Tibial artery (tissue), 4 donors: ENCODE data around the gene CFAP161.

ENCODE experiments used
- DNase-seq, 2 donors: peaks; one replicate each; pipeline ENCODE4 v3.0.0-alpha.2; 2019
- H3K27ac ChIP-seq, 2 donors: fragments of 200-600 bp; sonication (generic) in 1 of 2; 1 replicate in 1 of 2; 2 replicates in 1 of 2; pipeline ENCODE4 v1.5.1; 2018 to 2019; ENCODE audit warnings: mild to moderate bottlenecking in 1 of 2
- H3K27me3 ChIP-seq, 2 donors: fragments of 200-600 bp; sonication (generic) in 1 of 2; one replicate each; pipeline versions ENCODE4 v1.5.1 to v1.6.0; 2016 to 2019
- H3K36me3 ChIP-seq, 3 donors: fragments of 200-600 bp; sonication (generic) in 2 of 3; one replicate each; pipeline ENCODE4 v1.5.1; 2016 to 2019; ENCODE audit warnings: mild to moderate bottlenecking in 2 of 3
- H3K4me1 ChIP-seq, 4 donors: fragments of 200-600 bp; sonication (generic) in 2 of 4; 1 replicate in 3 of 4; 2 replicates in 1 of 4; pipeline ENCODE4 v1.5.1; 2016 to 2019
- H3K4me3 ChIP-seq, 2 donors: fragments of 200-600 bp; sonication (generic) in 1 of 2; 1 replicate in 1 of 2; 2 replicates in 1 of 2; pipeline ENCODE4 v1.5.1; 2018 to 2019; ENCODE audit warnings: mild to moderate bottlenecking in 2 of 2
- H3K9me3 ChIP-seq, 3 donors: fragments of 200-600 bp; sonication (generic) in 1 of 3; one replicate each; pipeline ENCODE4 v1.5.1; 2016 to 2019
- CTCF ChIP-seq, 2 experiments: fragments of 200-600 bp in 1 of 2; fragments of 450-650 bp in 1 of 2; IDR thresholded peaks; one replicate each; pipeline ENCODE4 v1.5.1; 2017 to 2019; ENCODE audit warnings: antibody characterized with exemption in 2 of 2, mild to moderate bottlenecking in 1 of 2, moderate library complexity in 1 of 2
- intact Hi-C: fragments of 100-400 bp; cut with DNase I; formaldehyde crosslinking; loops from one replicate; pipeline ENCODE4 v1.15.0; 2023; ENCODE audit warnings: low total_unique reads

The CFAP161 gene

GRCh38 chr15:81190922-81191507 is 56.9 kb downstream of the CFAP161 start:
- Histone ChIP-seq H3K4me1 (peaks cover 0 to 24% (median 3%) of the 10 kb centered on the region in 4 donors), H3K27ac (peak overlapping the region; percentile 42 to 59), H3K4me3 (no peak overlapping the region), H3K27me3 (no peaks in the 10 kb centered on the region), H3K36me3 (no peaks in the 10 kb centered on the region), H3K9me3 (no peaks in the 10 kb centered on the region)
- intact Hi-C loops = no loop called here
- TF ChIP-seq CTCF (IDR thresholded peaks at IDR 0.05) = no peak
- DNase-seq = no peak

GRCh38 chr15:81191701-81192100 is 57.6 kb downstream of the CFAP161 start:
- Histone ChIP-seq H3K27ac (peak overlapping the region; percentile 41 to 42), H3K4me3 (no peak overlapping the region), H3K36me3 (no peaks in the 10 kb centered on the region), H3K4me1 (peaks cover 0 to 24% (median 3%) of the 10 kb centered on the region in 4 donors), H3K27me3 (no peaks in the 10 kb centered on the region), H3K9me3 (no peaks in the 10 kb centered on the region)
- TF ChIP-seq CTCF (IDR thresholded peaks at IDR 0.05) = no peak
- no peak for DNase-seq
- intact Hi-C loops = no loop called here

GRCh38 chr15:81194723-81195122 is 60.7 kb downstream of the CFAP161 start:
- H3K4me1 ChIP-seq = peaks cover 0 to 20% (median 3%) of the 10 kb centered on the region in 4 donors
- H3K4me3 ChIP-seq = no peak overlapping the region
- no peaks in the 10 kb centered on the region for H3K27me3 ChIP-seq
- intact Hi-C loops = no loop called here
- H3K9me3 ChIP-seq = no peaks in the 10 kb centered on the region
- no peak overlapping the region for H3K27ac ChIP-seq
- no peak for DNase-seq
- TF ChIP-seq CTCF (IDR thresholded peaks at IDR 0.05) = no peak
- no peaks in the 10 kb centered on the region for H3K36me3 ChIP-seq

GRCh38 chr15:81195339-81195864 is 61.3 kb downstream of the CFAP161 start:
- intact Hi-C loops = no loop called here
- Histone ChIP-seq H3K4me1 (peaks cover 0 to 16% (median under 1%) of the 10 kb centered on the region in 4 donors), H3K27ac (no peak overlapping the region), H3K36me3 (no peaks in the 10 kb centered on the region), H3K9me3 (no peaks in the 10 kb centered on the region), H3K4me3 (no peak overlapping the region), H3K27me3 (no peaks in the 10 kb centered on the region)
- DNase-seq = no peak
- TF ChIP-seq CTCF (IDR thresholded peaks at IDR 0.05) = no peak

GRCh38 chr15:81196576-81197254 is 62.6 kb downstream of the CFAP161 start, which contains the start of gene IL16:
TSS of gene IL16 (plus strand) at chr15:81196879. CDS start at chr15:81225400, 28,521 bp downstream.
- Histone ChIP-seq H3K36me3 (no peaks in the 10 kb centered on the region), H3K4me1 (peaks cover 0 to 7% (median 0%) of the 10 kb centered on the region in 4 donors), H3K4me3 (no peak within 1 kb of the TSS), H3K27ac (no peak within 1 kb of the TSS), H3K27me3 (no peaks in the 10 kb centered on the region), H3K9me3 (no peaks in the 10 kb centered on the region)
- DNase-seq = no peak
- TF ChIP-seq CTCF (IDR thresholded peaks at IDR 0.05) = no peak
- intact Hi-C loops = no loop called here
